RWPE1 (cell line): ENCODE results near the gene TRDN.

Source experiments
- CTCF ChIA-PET: fragments of 350-600 bp; sonication (Branson Sonifier 250); formaldehyde crosslinking; extraction: SDS; loops from one replicate; lab custom pipeline; 2021; lab: Yijun Ruan, JAX
- POLR2A ChIA-PET: fragments of 400-600 bp; formaldehyde crosslinking; extraction: SDS; loops from one replicate; lab custom pipeline; 2020; ENCODE audit warnings: antibody characterized with exemption; ENCODE audit not compliant: low non-redundant PET; lab: Yijun Ruan, JAX
- DNase-seq: peaks from one replicate; pipeline ENCODE4 v3.0.0; 2012; ENCODE audit warnings: low spot score
- H3K27ac ChIP-seq: fragments of 450-650 bp; 2 replicates; pipeline ENCODE4 v1.5.1; 2017
- TF ChIP-seq, protein P1 (sequence below): fragments of 450-650 bp; conservative IDR thresholded peaks from 2 replicates; pipeline ENCODE4 v1.5.1; 2017; ENCODE audit warnings: low read depth, mild to moderate bottlenecking

Gene TRDN

DNA sequence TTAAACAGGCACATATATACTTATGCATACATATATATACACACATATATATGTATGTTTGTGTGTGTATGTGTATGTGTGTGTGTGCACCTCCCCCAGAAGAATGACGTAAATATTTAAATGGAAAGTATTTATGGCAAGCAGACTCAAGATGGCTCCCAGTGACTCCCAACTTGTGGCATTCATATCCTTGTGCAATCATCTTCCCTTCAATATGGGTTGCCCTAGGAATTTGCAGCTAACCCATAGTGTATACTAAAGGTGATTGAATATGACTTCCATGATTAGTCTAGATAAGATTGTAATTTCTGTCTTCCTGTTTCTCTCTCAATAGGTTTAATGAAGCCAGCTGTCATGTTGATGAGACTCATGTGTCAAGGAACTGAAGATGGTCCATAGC lies 127.6 kb downstream of the TRDN start:
- TF ChIP-seq, protein P1, sequence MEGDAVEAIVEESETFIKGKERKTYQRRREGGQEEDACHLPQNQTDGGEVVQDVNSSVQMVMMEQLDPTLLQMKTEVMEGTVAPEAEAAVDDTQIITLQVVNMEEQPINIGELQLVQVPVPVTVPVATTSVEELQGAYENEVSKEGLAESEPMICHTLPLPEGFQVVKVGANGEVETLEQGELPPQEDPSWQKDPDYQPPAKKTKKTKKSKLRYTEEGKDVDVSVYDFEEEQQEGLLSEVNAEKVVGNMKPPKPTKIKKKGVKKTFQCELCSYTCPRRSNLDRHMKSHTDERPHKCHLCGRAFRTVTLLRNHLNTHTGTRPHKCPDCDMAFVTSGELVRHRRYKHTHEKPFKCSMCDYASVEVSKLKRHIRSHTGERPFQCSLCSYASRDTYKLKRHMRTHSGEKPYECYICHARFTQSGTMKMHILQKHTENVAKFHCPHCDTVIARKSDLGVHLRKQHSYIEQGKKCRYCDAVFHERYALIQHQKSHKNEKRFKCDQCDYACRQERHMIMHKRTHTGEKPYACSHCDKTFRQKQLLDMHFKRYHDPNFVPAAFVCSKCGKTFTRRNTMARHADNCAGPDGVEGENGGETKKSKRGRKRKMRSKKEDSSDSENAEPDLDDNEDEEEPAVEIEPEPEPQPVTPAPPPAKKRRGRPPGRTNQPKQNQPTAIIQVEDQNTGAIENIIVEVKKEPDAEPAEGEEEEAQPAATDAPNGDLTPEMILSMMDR = no peak
- DNase-seq = no peak

DNA sequence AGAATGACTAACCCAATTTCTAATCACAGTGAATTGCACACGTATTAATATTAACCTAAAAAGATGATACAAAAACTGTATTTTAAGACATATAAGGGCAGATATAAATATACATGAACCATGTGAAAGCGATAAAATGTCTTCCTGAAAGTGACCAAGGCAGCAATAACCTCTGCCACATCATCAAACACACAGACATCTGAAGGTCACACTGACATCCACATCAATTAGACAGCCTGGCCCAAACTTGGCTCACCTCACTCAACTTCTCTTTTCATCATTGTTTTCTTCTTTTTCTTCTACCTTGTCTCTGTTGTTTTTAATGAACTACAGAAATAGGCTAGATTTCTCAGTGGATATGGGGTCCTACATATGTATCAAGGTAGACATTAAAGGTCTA lies 128.5 kb downstream of the TRDN start:
- H3K27ac ChIP-seq = no peak overlapping the region
- TF ChIP-seq, protein P1 = no peak
- ChIA-PET POLR2A (no interaction called here), CTCF (interaction anchor here (0.8 kb wide), 1 partner anchor 1106 kb away, joined by 4 read pairs; no protein-coding TSS in a partner anchor)
- no peak for DNase-seq

More for the DNA sequence above, 127.6 kb downstream of the TRDN start:
- no peak overlapping the region for H3K27ac ChIP-seq
- POLR2A ChIA-PET = no interaction called here
- CTCF ChIA-PET = no interaction called here

DNA sequence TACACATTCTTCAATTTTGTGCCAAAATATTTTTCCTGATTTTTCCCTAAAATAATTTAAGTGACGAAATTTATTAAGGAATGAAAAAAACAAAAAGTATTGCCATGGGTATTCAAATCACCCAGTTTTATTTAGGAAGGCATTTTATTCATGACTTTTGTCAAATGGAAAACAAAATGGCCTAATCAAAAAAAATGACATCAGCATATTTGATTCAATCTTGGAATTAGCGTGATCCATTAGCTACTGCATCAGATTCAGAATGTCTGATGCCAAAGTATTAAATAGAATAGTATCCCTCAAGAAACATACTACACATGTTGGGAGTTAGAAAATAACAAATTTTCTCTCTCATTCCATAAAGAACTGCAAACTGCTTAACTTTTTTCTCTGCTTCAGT lies 129.2 kb downstream of the TRDN start:
- CTCF ChIA-PET = interaction anchor here (0.8 kb wide), 1 partner anchor 1107 kb away, joined by 4 read pairs; no protein-coding TSS in a partner anchor
- H3K27ac ChIP-seq = no peak overlapping the region
- TF ChIP-seq, protein P1 = no peak
- no peak for DNase-seq
- POLR2A ChIA-PET = no interaction called here

DNA sequence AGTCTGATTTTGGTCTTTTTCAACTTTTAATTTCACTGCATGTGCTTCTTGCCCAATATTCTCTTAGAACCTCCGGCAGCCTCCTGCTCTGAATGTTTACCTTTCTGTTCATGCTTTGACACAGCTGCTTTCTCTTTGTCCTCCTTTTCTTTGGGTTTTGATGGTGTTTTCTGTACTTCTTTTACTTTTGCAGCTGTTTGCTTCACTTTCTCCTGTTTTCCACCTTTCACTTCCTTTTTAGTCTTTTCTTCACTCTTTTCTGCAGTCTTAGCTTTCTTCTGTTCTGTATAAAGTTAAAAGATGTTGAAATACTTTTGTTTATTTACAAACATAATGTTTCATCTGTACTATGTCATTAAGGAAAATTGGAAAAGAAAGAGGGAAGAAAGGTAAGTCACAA lies 133.1 kb downstream of the TRDN start:
- ChIA-PET CTCF (interaction anchor here (0.7 kb wide), 1 partner anchor 519 kb away, joined by 3 read pairs; no protein-coding TSS in a partner anchor), POLR2A (no interaction called here)

DNA sequence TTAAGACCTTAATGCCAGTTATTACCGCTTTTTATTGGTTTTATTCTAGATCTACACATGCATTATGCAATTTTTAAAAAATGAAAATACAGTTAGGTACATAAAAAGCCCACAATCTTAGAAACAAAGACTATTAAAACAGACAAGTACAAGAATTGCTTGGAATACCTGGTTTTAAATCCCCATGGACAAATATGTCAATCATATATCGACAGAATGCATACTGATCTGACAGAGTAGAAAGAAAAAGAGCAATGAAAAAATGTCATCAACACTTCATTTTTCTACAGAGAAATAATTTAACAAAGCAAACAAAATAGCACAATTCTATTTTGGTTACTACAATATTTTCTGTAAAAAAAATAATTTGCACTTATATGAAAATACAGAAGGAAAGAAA lies 139.7 kb downstream of the TRDN start:
- POLR2A ChIA-PET = no interaction called here
- H3K27ac ChIP-seq = no peak overlapping the region
- CTCF ChIA-PET = no interaction called here
- DNase-seq = no peak
- TF ChIP-seq, protein P1 = no peak

More for the DNA sequence above, 133.1 kb downstream of the TRDN start:
- no peak overlapping the region for H3K27ac ChIP-seq
- DNase-seq = no peak
- TF ChIP-seq, protein P1 = no peak

DNA sequence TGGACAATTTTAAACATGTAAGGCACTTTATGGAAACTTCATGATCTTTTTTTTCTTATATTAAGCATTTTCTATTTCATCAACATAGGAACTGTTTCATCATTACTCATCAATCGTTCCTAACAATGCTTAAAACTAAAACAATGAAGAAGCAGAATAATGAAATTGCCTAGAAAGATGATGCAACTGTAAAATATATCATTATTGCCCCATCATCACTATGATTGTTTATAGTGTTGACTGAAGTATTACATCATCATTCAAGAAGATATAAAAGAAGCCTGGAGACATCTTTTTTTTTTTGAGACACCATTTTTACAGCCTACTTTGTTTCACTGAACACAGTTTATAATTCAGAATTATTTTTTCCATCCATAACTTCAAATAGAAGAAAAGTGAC lies 147.2 kb downstream of the TRDN start:
- no peak overlapping the region for H3K27ac ChIP-seq
- TF ChIP-seq, protein P1 = no peak
- DNase-seq = no peak
- CTCF ChIA-PET = no interaction called here
- POLR2A ChIA-PET = no interaction called here
